ENCODE data around the gene RAPGEF2.

Gene RAPGEF2

GRCh38 chr4:159337041-159337440 is 234.2 kb downstream of the RAPGEF2 start:
- DNase-seq: no peak

GRCh38 chr4:159341522-159341921 is 238.6 kb downstream of the RAPGEF2 start:
- no peak for DNase-seq

- DNase-seq: no peak
These were observed 239.5 kb downstream of the RAPGEF2 start for GRCh38 chr4:159342374-159342773.

- DNase-seq: no peak
These were observed 240.2 kb downstream of the RAPGEF2 start for GRCh38 chr4:159343116-159343515.

- no peak for DNase-seq
These were observed 242.0 kb downstream of the RAPGEF2 start for GRCh38 chr4:159344877-159345276.

GRCh38 chr4:159346681-159347080 is 243.8 kb downstream of the RAPGEF2 start:
- DNase-seq: no peak

GRCh38 chr4:159347813-159348212 is 244.9 kb downstream of the RAPGEF2 start:
- DNase-seq: no peak

- DNase-seq: no peak
These were observed 246.5 kb downstream of the RAPGEF2 start for GRCh38 chr4:159349332-159349731.

- no peak for DNase-seq
These were observed 249.7 kb downstream of the RAPGEF2 start for GRCh38 chr4:159352609-159353008.

- DNase-seq: no peak
These were observed 250.7 kb downstream of the RAPGEF2 start for GRCh38 chr4:159353422-159354116.

GRCh38 chr4:159355466-159355865 is 252.6 kb downstream of the RAPGEF2 start:
- DNase-seq: no peak

GRCh38 chr4:159357350-159357749 is 254.5 kb downstream of the RAPGEF2 start:
- no peak for DNase-seq

- DNase-seq: no peak
These were observed 255.3 kb downstream of the RAPGEF2 start for GRCh38 chr4:159358226-159358625.

GRCh38 chr4:159360549-159360948 is 257.7 kb downstream of the RAPGEF2 start:
- DNase-seq: no peak

GRCh38 chr4:159363361-159363760 is 260.5 kb downstream of the RAPGEF2 start:
- no peak for DNase-seq

GRCh38 chr4:159366966-159367780 is 264.3 kb downstream of the RAPGEF2 start:
- DNase-seq: no peak

GRCh38 chr4:159367781-159368080 is 264.9 kb downstream of the RAPGEF2 start:
- no peak for DNase-seq

GRCh38 chr4:159368320-159368719 is 265.4 kb downstream of the RAPGEF2 start:
- DNase-seq: no peak

- no peak for DNase-seq
These were observed 266.4 kb downstream of the RAPGEF2 start for GRCh38 chr4:159369256-159369655.

GRCh38 chr4:159370286-159370685 is 267.4 kb downstream of the RAPGEF2 start:
- DNase-seq: no peak

- DNase-seq: no peak
These were observed 272.1 kb downstream of the RAPGEF2 start for GRCh38 chr4:159374749-159375530.

GRCh38 chr4:159376289-159376688 is 273.4 kb downstream of the RAPGEF2 start:
- DNase-seq: no peak

- no peak for DNase-seq
These were observed 275.3 kb downstream of the RAPGEF2 start for GRCh38 chr4:159378056-159378616.
